VCaP (cell line): ENCODE data around the gene SH3PXD2B.

ENCODE experiments used
- H3K27ac ChIP-seq: fragments of 450-650 bp; 2 replicates; pipeline ENCODE4 v1.5.1; 2017
- CTCF ChIP-seq: fragments of 450-650 bp; conservative IDR thresholded peaks from 2 replicates; pipeline ENCODE4 v1.5.1; 2017; ENCODE audit warnings: mild to moderate bottlenecking, moderate library complexity

The SH3PXD2B gene

GRCh38 chr5:172438319-172438668, 16.0 kb downstream of the SH3PXD2B start:
- H3K27ac ChIP-seq = no peak overlapping the region
- TF ChIP-seq CTCF = no peak

GRCh38 chr5:172437445-172438318, 16.6 kb downstream of the SH3PXD2B start:
- H3K27ac ChIP-seq = no peak overlapping the region
- no peak for TF ChIP-seq CTCF

GRCh38 chr5:172436879-172437369, 17.4 kb downstream of the SH3PXD2B start:
- no peak overlapping the region for H3K27ac ChIP-seq
- TF ChIP-seq CTCF = no peak

- no peak for TF ChIP-seq CTCF
- H3K27ac ChIP-seq = no peak overlapping the region
These were observed 18.0 kb downstream of the SH3PXD2B start for GRCh38 chr5:172436078-172436878.

- no peak for TF ChIP-seq CTCF
- no peak overlapping the region for H3K27ac ChIP-seq
These were observed 18.8 kb downstream of the SH3PXD2B start for GRCh38 chr5:172435362-172436077.

GRCh38 chr5:172434251-172434650, 20.1 kb downstream of the SH3PXD2B start:
- TF ChIP-seq CTCF = no peak
- H3K27ac ChIP-seq = no peak overlapping the region

- TF ChIP-seq CTCF = no peak
- no peak overlapping the region for H3K27ac ChIP-seq
These were observed 20.8 kb downstream of the SH3PXD2B start for GRCh38 chr5:172433513-172433912.
